ENCODE results near the gene P2RX3.

P2RX3 gene

GRCh38 chr11:57353446-57353845, 15.3 kb downstream of the P2RX3 start:
- no peak overlapping the region for H3K4me3 ChIP-seq (ENCODE audit: low read length)
- H3K36me3 ChIP-seq (ENCODE audit: control insufficient read depth, insufficient read depth, low read length), result no peaks in the 10 kb centered on the region
- no CpG with 5 or more reads among the region's 4 CpGs for WGBS (ENCODE audit: insufficient coverage, insufficient read length)
- no peaks in the 10 kb centered on the region for H3K9me3 ChIP-seq (ENCODE audit: control insufficient read depth, insufficient read depth, low read length)
- no peaks in the 10 kb centered on the region; the same call in 1 of the 2 replicates for H3K4me1 ChIP-seq (ENCODE audit: control insufficient read depth, insufficient read depth, low read length)
- H3K27me3 ChIP-seq (ENCODE audit: control insufficient read depth, insufficient read depth, low read length), result no peaks in the 10 kb centered on the region
- DNase-seq (ENCODE audit: low read depth, low spot score), result no peak
- H3K27ac ChIP-seq (ENCODE audit: low read length), result no peak overlapping the region

- no CpG with 5 or more reads among the region's 4 CpGs for WGBS (ENCODE audit: insufficient coverage, insufficient read length)
- Histone ChIP-seq H3K27ac (ENCODE audit: low read length) (no peak overlapping the region), H3K27me3 (ENCODE audit: control insufficient read depth, insufficient read depth, low read length) (no peaks in the 10 kb centered on the region), H3K4me3 (ENCODE audit: low read length) (no peak overlapping the region), H3K36me3 (ENCODE audit: control insufficient read depth, insufficient read depth, low read length) (no peaks in the 10 kb centered on the region), H3K4me1 (ENCODE audit: control insufficient read depth, insufficient read depth, low read length) (no peaks in the 10 kb centered on the region; the same call in 1 of the 2 replicates), H3K9me3 (ENCODE audit: control insufficient read depth, insufficient read depth, low read length) (no peaks in the 10 kb centered on the region)
- no peak for DNase-seq (ENCODE audit: low read depth, low spot score)
Measured at GRCh38 chr11:57353852-57354251, 15.7 kb downstream of the P2RX3 start.

- no peak overlapping the region for H3K4me3 ChIP-seq (ENCODE audit: low read length)
- no peaks in the 10 kb centered on the region for H3K36me3 ChIP-seq (ENCODE audit: control insufficient read depth, insufficient read depth, low read length)
- H3K27me3 ChIP-seq (ENCODE audit: control insufficient read depth, insufficient read depth, low read length), result no peaks in the 10 kb centered on the region
- DNase-seq (ENCODE audit: low read depth, low spot score), result no peak
- no peaks in the 10 kb centered on the region for H3K9me3 ChIP-seq (ENCODE audit: control insufficient read depth, insufficient read depth, low read length)
- peaks cover 1% of the 10 kb centered on the region; the same call in 1 of the 2 replicates for H3K4me1 ChIP-seq (ENCODE audit: control insufficient read depth, insufficient read depth, low read length)
- 100% methylated on average over 1 of the region's 6 CpGs for WGBS (ENCODE audit: insufficient coverage, insufficient read length)
- no peak overlapping the region for H3K27ac ChIP-seq (ENCODE audit: low read length)
Measured at GRCh38 chr11:57354699-57355098, 16.5 kb downstream of the P2RX3 start.

DNA sequence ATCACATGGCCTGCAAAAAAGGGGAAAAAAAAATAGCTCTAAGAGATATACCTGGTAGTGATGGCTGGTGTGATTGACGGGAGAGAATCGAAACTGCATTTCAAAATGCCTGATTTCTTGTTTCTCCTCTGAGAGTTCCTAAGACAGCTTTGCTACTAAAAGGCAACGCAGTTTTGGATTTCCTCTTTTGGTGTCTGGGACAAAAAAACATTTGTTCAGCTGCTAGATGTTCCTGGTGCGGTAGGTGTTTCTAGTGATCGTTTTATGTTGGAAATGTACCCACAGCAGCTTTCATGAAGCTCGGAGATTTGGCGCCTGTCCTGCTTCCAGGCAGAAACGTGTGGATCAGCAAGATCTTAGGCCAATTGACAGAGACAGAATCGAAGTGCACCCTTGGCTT, 18.1 kb downstream of the P2RX3 start:
- no peak for DNase-seq (ENCODE audit: low read depth, low spot score)
- H3K9me3 ChIP-seq (ENCODE audit: control insufficient read depth, insufficient read depth, low read length), result no peaks in the 10 kb centered on the region
- no CpG with 5 or more reads among the region's 9 CpGs for WGBS (ENCODE audit: insufficient coverage, insufficient read length)
- no peaks in the 10 kb centered on the region for H3K27me3 ChIP-seq (ENCODE audit: control insufficient read depth, insufficient read depth, low read length)
- H3K27ac ChIP-seq (ENCODE audit: low read length), result no peak overlapping the region
- no peak overlapping the region for H3K4me3 ChIP-seq (ENCODE audit: low read length)
- H3K4me1 ChIP-seq (ENCODE audit: control insufficient read depth, insufficient read depth, low read length), result 0 out of 2 replicates have a peak, but pooled peaks cover 1% of the 10 kb centered on the region
- no peaks in the 10 kb centered on the region for H3K36me3 ChIP-seq (ENCODE audit: control insufficient read depth, insufficient read depth, low read length)

GRCh38 chr11:57357310-57357709, 19.2 kb downstream of the P2RX3 start:
- no peak overlapping the region for H3K27ac ChIP-seq (ENCODE audit: low read length)
- DNase-seq (ENCODE audit: low read depth, low spot score), result no peak
- H3K9me3 ChIP-seq (ENCODE audit: control insufficient read depth, insufficient read depth, low read length), result no peaks in the 10 kb centered on the region
- H3K27me3 ChIP-seq (ENCODE audit: control insufficient read depth, insufficient read depth, low read length), result no peaks in the 10 kb centered on the region
- no peaks in the 10 kb centered on the region for H3K36me3 ChIP-seq (ENCODE audit: control insufficient read depth, insufficient read depth, low read length)
- H3K4me1 ChIP-seq (ENCODE audit: control insufficient read depth, insufficient read depth, low read length), result 0 out of 2 replicates have a peak, but pooled peaks cover 1% of the 10 kb centered on the region
- H3K4me3 ChIP-seq (ENCODE audit: low read length), result no peak overlapping the region
- WGBS (ENCODE audit: insufficient coverage, insufficient read length), result no CpG with 5 or more reads among the region's 3 CpGs

- H3K27me3 ChIP-seq (ENCODE audit: control insufficient read depth, insufficient read depth, low read length), result no peaks in the 10 kb centered on the region
- WGBS (ENCODE audit: insufficient coverage, insufficient read length), result no CpG with 5 or more reads among the region's 6 CpGs
- 0 out of 2 replicates have a peak, but pooled peaks cover 1% of the 10 kb centered on the region for H3K4me1 ChIP-seq (ENCODE audit: control insufficient read depth, insufficient read depth, low read length)
- no peak overlapping the region for H3K4me3 ChIP-seq (ENCODE audit: low read length)
- H3K27ac ChIP-seq (ENCODE audit: low read length), result no peak overlapping the region
- no peak for DNase-seq (ENCODE audit: low read depth, low spot score)
- H3K36me3 ChIP-seq (ENCODE audit: control insufficient read depth, insufficient read depth, low read length), result no peaks in the 10 kb centered on the region
- no peaks in the 10 kb centered on the region for H3K9me3 ChIP-seq (ENCODE audit: control insufficient read depth, insufficient read depth, low read length)
Measured at GRCh38 chr11:57357856-57358255, 19.7 kb downstream of the P2RX3 start.

DNA sequence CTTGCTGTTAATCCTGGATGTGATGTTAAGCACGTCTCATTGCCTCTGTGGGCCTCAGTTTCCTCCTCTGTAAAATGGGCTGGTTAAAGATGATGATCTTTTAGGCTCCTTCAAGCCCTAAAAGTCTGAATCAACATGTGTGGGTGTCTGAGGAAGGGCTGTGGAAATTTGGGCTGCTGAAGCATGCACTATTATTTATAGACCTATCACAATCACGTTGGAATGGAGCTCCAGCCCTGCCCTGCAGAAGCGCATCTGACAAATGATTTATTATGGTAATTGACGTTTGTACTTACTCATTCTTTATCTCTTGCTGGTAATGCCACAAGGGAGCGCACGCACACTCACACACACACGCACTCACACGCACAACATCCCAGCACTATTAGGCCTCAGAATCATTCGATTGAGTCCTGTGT, 20.4 kb downstream of the P2RX3 start:
- DNase-seq (ENCODE audit: low read depth, low spot score), result no peak
- Histone ChIP-seq H3K36me3 (ENCODE audit: control insufficient read depth, insufficient read depth, low read length) (no peaks in the 10 kb centered on the region), H3K27me3 (ENCODE audit: control insufficient read depth, insufficient read depth, low read length) (no peaks in the 10 kb centered on the region), H3K4me3 (ENCODE audit: low read length) (no peak overlapping the region), H3K9me3 (ENCODE audit: control insufficient read depth, insufficient read depth, low read length) (no peaks in the 10 kb centered on the region), H3K27ac (ENCODE audit: low read length) (no peak overlapping the region), H3K4me1 (ENCODE audit: control insufficient read depth, insufficient read depth, low read length) (0 out of 2 replicates have a peak, but pooled peaks cover 1% of the 10 kb centered on the region)
- no CpG with 5 or more reads among the region's 9 CpGs for WGBS (ENCODE audit: insufficient coverage, insufficient read length)

- no CpG with 5 or more reads among the region's 9 CpGs for WGBS (ENCODE audit: insufficient coverage, insufficient read length)
- Histone ChIP-seq H3K4me3 (ENCODE audit: low read length) (no peak overlapping the region), H3K4me1 (ENCODE audit: control insufficient read depth, insufficient read depth, low read length) (0 out of 2 replicates have a peak, but pooled peaks cover 1% of the 10 kb centered on the region), H3K36me3 (ENCODE audit: control insufficient read depth, insufficient read depth, low read length) (no peaks in the 10 kb centered on the region), H3K27me3 (ENCODE audit: control insufficient read depth, insufficient read depth, low read length) (no peaks in the 10 kb centered on the region), H3K9me3 (ENCODE audit: control insufficient read depth, insufficient read depth, low read length) (no peaks in the 10 kb centered on the region), H3K27ac (ENCODE audit: low read length) (no peak overlapping the region)
- no peak for DNase-seq (ENCODE audit: low read depth, low spot score)
Measured at GRCh38 chr11:57358991-57359390, 20.8 kb downstream of the P2RX3 start.

GRCh38 chr11:57359396-57359795, 21.2 kb downstream of the P2RX3 start:
- H3K9me3 ChIP-seq (ENCODE audit: control insufficient read depth, insufficient read depth, low read length), result no peaks in the 10 kb centered on the region
- no peaks in the 10 kb centered on the region for H3K27me3 ChIP-seq (ENCODE audit: control insufficient read depth, insufficient read depth, low read length)
- DNase-seq (ENCODE audit: low read depth, low spot score), result no peak
- H3K36me3 ChIP-seq (ENCODE audit: control insufficient read depth, insufficient read depth, low read length), result no peaks in the 10 kb centered on the region
- no peak overlapping the region for H3K4me3 ChIP-seq (ENCODE audit: low read length)
- H3K27ac ChIP-seq (ENCODE audit: low read length), result no peak overlapping the region
- no CpG with 5 or more reads among the region's 5 CpGs for WGBS (ENCODE audit: insufficient coverage, insufficient read length)
- H3K4me1 ChIP-seq (ENCODE audit: control insufficient read depth, insufficient read depth, low read length), result 0 out of 2 replicates have a peak, but pooled peaks cover 1% of the 10 kb centered on the region

- no CpG with 5 or more reads among the region's 9 CpGs for WGBS (ENCODE audit: insufficient coverage, insufficient read length)
- H3K4me3 ChIP-seq (ENCODE audit: low read length), result no peak overlapping the region
- no peak for DNase-seq (ENCODE audit: low read depth, low spot score)
Measured at GRCh38 chr11:57359896-57360690, 21.9 kb downstream of the P2RX3 start.

More at GRCh38 chr11:57359896-57360690, 21.9 kb downstream of the P2RX3 start:
- H3K27ac ChIP-seq (ENCODE audit: low read length), result no peak overlapping the region
- H3K4me1 ChIP-seq (ENCODE audit: control insufficient read depth, insufficient read depth, low read length), result 0 out of 2 replicates have a peak, but pooled peaks cover 4% of the 10 kb centered on the region
- no peaks in the 10 kb centered on the region for H3K9me3 ChIP-seq (ENCODE audit: control insufficient read depth, insufficient read depth, low read length)
- no peaks in the 10 kb centered on the region for H3K27me3 ChIP-seq (ENCODE audit: control insufficient read depth, insufficient read depth, low read length)
- H3K36me3 ChIP-seq (ENCODE audit: control insufficient read depth, insufficient read depth, low read length), result no peaks in the 10 kb centered on the region
